Measurements from ENCODE around the gene DACH1.

Gene DACH1

DNA sequence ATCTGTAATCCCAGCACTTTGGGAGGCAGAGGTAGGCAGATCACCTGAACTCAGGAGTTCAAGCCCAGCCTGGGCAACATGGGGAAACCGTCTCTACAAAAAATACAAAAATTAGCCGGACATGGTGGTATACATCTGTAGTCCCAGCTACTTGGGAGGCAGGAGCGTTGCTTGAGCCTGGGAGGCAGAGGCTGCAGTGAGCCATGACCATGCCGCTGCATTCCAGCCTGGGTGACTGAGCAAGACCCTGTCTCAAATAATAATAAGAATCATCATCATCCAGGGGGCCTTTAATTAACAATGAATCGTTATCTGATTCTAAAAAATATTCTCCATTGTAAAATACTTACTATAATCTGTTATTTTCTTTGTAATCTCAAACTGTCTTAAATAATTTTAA lies 283.4 kb downstream of the DACH1 start:
- no peak for DNase-seq (ENCODE audit: low spot score)

DNA sequence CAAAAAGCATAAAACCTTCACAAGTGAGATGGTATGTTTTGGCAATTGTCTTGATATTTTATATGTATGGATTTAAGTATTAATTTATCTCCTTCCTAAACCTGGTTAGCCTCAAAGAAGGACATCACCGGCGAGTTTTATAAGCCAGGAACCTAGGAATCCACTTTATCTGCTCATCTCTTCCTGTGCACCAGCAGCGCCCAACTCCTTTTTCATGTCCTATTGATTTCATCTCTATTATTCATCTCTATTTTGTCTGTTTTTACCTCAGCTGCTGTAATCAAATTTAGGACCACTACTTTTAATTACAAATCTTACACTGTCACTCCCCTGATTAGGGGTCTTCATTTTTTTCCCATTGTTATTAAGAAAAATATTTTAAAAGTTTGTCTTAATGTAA lies 286.4 kb downstream of the DACH1 start:
- DNase-seq (ENCODE audit: low spot score), result no peak

DNA sequence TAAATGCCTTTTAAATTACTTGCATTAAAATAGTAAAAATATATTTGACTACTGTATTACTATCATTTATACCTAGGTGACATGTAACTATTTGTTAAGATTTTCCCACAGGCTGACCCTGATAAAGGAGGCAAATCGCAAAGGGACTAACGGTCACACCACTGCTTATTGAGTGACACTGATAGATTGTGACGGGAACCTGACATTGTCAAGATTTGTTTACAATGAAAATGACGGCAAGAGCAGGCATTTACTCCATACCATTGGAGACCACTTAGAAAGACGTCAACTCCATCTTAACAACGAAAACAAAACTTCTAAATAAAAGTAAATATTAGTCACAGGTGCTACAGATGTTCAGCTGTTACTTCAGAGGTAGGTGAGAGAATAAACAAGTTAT lies 289.0 kb downstream of the DACH1 start:
- DNase-seq (ENCODE audit: low spot score), result no peak

DNA sequence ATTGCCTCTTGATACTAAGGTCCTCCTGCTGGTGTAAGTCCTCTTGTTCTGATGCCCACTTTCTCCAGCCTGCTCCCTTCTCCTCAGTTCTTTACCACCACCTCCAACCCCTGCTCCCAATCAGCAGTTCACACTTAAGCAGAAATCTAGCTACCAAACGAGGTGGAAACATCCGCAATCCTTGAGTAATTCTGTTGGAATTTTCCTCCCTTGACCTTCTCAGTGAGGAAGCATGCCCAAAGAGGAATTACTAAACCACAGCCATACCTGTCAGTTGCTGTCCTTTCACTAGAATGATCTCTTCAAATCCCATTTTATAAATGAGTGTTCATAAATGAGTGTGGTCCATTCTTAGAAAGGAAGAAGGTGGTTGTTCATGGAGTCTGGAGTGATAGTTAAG lies 289.9 kb downstream of the DACH1 start:
- no peak for DNase-seq (ENCODE audit: low spot score)

DNA sequence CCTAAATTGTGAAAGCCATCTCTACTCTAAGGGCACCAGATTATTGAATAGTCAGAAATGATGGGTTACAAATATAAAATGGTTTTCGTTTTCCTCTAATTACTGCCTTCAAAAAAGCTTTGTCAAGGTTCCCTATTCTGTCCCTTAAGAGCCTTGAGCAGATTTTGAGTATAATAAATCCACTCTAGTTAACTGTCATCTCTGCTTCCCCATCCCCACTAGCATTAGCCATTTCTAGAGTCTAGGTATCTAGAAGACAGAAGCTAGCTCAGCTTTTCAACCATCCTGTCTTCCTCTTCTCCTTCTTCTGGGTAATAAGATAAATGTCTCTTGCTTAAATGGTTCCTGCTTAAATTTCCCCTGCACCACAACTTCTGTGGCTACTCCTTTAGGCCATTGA lies 290.4 kb downstream of the DACH1 start:
- DNase-seq (ENCODE audit: low spot score), result no peak

DNA sequence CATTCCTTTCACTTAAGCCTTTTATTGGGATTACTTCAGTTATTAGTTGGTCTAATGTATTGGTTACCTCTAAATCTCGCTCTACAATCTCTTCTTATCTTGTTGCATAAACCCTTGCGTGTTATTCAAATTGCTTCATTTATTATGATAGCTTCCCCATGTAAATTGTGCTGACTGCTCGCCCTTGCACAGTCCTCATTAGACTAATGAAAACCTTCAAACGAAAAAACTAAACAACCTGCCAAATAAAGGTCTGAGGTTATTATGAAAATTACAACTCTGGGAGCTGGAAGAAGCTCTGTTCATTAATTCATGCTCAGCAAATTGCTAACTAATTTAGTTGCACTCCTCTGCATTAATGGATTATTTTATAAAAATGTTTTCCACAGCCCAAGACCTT lies 320.1 kb downstream of the DACH1 start:
- DNase-seq (ENCODE audit: low spot score), result no peak

DNA sequence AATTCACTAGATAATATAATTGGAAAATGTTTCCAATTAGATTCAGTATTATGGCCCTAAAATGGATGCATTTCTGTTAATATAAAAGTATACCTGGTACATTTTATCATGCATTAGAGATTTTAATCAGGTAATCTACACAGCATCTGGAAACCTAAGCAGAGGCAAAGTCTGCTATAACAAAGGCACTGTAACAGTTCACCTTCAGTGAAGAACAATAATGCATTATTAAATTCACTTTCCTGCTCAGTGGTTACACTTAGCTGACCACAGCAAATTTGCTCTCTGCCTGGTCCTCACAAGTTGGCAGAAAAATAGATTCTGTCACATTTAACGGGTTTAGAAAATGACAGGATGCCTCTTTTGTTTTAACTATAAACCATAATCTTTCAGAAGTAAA lies 326.9 kb downstream of the DACH1 start:
- no peak for DNase-seq (ENCODE audit: low spot score)

DNA sequence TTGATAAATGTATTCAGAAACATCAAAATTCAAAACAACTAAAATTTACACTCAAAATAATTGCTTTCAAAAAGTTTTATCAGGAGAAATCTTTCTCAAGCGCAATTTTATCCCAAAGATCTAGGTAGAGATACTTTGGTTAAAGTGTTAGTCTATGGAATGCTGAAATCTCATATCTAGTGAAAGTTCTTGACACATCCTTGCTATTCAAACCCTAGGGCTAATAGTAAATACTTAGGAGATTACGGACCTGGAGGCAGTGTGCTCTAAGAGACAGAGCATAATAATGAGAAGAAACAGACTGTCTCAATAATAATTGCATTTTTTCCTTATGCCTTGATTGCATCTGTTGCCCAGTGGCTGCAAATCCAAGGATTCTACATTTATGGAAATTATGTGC lies 330.8 kb downstream of the DACH1 start:
- no peak for DNase-seq (ENCODE audit: low spot score)

DNA sequence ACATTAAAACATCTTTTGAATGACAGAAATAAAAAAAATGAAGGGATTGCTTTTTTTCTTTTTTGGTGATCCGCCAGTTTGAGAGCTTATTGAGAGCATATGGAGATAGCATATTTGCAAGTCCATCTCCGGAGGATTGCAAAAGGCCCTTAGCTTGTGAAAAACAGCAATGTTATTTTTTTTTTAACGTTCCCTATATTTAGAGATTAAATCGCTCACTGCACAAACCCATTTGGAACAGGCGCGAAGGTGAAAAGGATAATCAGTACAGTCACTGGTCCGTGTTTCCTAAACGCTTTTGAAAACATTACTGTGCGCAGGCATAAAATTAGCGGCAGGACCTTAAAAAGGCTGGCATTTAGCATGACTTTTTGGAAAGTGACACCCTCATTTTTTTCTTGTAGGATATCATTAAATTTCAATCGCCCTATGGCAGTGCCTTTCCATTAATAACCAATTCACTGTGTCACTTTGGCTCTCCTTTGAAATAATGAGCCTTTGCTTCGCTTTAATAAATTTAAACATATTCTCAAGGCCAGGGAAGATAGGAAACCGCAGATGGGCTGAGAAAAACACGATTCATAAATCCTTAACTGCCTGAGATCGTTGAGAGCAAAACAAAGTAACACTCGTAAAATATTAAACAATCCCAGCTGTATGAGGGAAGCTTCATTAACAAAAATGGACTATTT lies 342.2 kb downstream of the DACH1 start:
- no peak for DNase-seq (ENCODE audit: low spot score)

DNA sequence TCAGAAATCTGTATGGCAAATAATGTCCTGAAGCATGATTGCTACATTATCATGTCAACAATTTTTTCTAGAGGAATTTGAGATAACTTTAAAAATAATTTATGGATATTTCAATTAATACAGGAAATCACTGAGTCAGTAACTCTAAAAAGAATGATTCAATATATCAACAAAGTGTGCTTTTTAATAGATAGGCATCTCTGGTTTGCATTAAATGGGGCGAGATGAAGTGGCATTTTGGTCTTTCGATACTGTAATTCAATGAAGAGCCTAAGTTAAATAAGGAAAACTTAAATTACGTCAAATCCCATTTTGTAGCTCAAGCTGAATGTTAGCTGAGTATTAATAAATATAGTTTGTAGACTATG lies 342.8 kb downstream of the DACH1 start:
- DNase-seq (ENCODE audit: low spot score), result no peak

DNA sequence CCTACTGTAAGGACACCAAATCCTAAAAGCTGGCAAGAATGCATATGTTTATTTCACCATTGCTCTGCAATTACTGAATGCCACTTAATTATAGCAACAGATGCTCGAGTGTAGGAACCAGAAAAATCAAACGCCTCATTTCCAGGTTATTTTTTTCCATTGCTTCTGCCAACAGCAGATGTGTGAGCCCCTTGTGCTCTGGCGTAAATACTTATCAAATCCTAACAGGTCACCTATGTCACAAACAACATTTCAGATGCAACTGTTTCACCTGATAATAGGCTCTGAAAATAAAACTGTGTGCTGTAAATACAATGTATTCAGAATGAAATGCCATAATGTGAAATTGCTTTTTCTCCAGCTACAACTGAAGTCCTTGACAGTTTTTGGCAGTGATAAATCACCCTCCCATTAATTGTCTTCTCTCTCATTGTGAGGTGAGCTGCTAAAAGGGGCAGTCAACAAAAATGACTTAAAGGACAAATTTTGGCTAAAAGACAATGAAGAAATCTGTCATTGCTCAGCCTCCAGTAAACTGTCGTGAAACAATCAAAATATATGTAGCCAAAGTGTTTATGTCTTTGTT lies 344.0 kb downstream of the DACH1 start:
- DNase-seq (ENCODE audit: low spot score), result no peak

DNA sequence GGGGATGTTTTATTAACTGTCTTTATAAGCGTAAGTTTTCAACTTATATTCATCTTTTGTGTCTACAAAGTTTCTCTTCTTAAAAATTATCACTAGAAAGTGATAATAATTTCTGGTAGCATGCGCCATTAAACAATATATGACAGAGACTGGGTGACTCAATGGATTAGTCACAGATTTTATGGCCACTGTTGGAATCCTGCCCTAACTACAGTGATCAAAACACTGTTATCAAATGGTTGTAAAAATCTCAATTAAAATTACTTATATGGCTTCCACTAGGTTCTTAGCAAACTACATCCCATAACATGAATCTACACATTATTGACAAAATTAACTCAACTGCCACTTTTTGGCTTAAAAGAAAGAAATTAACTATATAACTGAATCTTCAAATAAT lies 350.0 kb downstream of the DACH1 start:
- DNase-seq (ENCODE audit: low spot score), result no peak

DNA sequence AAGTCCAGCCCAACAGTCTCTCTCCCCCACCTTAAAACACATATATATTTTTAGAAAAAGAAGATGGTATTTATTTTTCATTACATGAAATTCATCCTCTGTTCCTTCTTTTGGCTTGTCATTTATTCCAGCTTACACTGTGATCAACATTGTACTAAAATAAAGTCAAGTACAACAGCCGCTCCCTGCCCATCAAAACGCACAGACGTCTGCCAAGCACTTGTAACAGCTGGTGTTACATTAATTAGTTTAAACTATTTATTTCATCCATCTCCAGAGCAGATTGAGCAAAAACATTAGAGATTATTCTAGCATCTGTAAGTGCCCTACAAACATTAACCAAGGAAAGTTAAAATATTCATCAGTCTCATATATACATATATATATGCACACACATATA lies 350.5 kb downstream of the DACH1 start:
- no peak for DNase-seq (ENCODE audit: low spot score)

DNA sequence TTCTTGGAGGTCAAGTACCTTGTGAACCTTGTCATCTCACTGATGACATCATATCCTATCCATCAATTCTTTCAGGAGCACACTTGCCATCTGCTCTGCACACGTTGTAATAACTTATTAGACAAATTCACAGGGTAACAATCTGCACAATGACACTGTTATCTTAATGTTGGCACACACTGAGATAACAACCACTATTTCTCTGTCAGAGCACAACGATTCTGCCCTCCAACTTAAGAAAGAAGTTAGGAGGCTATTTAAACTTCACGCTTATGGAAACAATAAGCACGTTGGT lies 351.3 kb downstream of the DACH1 start:
- no peak for DNase-seq (ENCODE audit: low spot score)

DNA sequence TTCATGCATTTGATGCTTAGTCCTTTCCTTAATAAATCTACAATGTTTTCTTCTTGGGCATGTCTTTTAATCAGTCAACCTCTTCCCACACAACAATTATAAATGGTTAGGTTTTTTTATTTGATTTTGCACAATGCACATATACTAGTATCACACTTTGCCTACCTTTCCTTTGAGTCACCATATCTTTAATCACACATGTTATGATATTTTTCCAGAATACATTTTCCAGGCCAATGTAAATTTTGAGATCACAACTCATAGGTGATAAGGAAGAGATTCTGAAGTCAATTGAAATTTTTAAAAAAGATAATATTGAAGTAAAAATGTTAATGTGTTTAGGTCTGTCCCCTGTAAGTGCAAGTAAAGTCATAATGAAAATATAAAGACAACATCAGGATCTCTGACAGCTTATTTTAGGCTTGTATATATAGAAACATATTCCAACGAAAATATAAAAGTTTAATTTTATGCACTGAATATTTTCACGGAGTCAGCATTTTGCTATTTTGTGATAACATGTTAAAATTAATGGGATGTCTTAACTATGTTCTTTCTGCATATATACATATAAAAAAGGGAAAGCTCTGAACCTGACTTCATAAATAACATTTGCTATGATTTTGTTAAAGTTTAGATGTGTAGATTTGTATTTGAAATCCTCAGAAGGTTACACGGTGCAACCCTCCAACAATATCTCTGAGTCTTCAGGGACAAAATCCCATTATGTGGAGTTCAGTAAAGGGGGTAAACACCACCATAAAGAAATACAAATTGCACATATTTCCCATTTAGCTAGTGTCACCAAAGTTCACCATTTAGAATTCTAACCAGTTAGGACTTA lies 351.9 kb downstream of the DACH1 start:
- no peak for DNase-seq (ENCODE audit: low spot score)

DNA sequence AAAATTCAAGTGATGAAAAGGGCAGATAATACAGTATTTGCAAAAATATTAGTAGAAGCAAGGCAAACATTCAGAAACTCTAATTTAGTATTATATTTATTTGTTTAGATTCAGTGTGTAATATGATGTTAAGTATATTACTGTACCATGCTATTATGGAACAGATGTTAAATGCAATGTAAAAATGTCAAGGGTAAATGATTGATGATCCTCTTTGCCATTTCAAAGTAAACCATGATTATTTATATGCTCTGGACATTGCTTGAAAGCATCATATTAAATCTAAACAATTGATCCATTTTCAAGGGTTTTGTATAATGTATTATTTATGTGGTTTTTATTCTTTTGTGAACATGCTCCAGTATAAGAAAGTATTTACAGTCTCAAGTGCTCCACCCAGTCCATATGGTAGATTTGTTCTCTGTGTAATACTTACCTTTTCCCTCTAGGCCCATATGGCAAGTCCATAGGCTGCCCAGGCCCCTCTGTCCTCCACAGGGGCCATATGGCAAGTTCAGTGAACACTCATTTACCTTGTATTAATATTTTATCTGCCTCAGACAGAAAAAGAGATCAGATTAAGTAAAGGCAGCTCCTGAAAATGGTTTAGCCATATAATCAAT lies 353.5 kb downstream of the DACH1 start:
- DNase-seq (ENCODE audit: low spot score), result no peak

DNA sequence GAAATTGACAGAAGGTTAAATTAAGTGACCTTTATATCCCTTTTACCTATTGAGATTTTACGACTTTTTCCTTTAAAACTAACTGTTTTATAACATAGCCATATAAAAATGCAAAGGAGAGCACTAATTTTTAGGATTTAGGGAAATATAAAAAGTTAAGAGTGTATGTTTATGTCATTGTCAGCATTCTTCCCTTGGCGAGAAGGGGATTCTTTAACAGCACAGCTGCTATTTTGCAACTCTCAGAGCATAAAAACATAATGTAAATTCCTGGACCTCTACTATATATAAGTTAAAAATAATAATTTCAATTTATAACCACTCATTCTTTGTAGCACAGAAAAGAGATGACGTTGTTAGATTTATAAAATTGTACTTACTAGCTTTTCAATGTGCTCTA lies 363.2 kb downstream of the DACH1 start:
- DNase-seq (ENCODE audit: low spot score), result no peak

DNA sequence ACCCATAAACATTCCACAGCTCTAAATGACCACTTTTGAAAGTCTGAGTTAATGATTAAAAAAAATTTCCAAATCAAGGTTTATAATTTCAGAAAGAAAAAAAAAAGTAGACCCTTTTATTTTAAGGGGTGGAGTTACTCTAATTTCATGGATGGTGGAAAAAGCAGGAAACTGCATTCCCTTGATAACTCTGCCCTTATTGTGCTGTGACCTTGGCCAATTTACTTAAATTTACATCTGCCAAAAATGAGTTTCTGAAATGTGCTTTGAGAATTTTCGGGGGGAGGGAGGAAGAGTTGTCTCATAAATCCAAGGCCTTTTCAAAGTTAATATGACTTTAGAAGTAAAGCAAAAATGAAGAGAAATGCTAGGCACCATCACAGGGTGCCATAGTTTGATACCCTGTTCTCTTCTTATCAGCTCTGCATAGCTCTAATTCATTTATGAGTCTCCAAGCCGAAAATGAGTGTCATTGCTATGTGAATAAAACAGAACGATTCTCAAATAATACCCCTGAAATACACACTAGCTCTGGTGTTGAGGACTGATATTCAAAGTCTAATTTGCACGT lies 367.0 kb downstream of the DACH1 start:
- no peak for DNase-seq (ENCODE audit: low spot score)

DNA sequence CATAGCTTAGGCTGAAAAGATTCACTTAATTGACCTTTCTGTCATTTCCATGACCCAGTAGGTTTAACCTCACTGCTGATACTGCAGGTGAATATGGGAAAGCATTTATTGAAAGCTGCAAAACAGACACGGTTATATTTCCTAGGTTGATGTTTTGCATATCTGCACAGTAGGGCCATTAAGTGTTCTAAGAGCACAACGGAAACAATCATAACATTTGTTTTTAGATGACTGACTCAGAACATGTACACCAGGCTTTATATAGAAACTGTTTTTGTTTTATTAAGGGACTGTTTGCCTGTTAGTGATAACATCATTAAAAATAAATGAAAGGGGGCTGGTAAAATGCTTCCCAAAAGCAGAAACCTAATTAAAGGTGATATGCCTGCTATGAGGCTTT lies 367.8 kb downstream of the DACH1 start:
- no peak for DNase-seq (ENCODE audit: low spot score)

DNA sequence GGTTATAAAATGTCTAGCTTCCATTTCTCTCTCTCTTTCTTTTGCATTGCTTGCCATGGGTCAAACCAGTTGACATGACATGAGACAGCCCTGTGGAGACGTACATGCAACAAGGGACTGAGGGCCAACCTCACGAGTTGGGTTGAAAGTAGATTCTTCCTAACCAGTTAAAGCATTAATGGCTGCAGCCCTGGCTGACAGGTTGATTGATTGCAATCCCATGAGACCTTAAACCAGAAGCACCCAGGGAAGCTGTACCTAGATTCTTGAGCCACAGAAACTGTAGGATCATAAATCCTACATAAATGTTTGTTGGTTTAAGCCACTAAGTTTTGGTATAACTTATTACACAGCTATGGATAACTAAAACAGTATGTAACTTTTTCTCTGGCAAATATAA lies 373.8 kb downstream of the DACH1 start:
- DNase-seq (ENCODE audit: low spot score), result no peak

DNA sequence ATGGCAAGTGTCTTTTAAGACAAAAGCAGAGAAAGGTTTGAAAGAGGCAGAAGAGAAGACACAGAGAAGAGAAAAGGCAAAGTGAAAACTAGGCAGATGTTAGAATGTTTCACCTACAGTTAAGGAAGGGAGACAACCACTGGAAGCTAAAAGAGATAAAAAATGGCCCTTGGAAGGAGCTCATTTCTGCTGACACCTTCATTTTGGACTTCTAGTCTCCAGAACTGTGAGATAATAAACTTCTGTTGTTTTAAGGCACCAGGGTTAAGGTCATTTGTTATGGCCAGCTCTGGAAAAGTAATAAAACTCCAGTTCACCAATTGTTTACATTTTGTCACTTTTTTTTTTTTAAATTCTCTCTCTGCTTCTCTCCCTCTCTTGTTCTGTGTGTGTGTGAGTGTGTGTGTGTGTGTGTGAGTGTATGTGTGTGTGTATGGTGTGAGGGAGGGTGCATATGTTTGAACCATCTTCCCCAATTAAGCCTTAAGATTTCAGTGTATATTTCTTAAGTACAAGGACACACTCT lies 374.6 kb downstream of the DACH1 start:
- no peak for DNase-seq (ENCODE audit: low spot score)

DNA sequence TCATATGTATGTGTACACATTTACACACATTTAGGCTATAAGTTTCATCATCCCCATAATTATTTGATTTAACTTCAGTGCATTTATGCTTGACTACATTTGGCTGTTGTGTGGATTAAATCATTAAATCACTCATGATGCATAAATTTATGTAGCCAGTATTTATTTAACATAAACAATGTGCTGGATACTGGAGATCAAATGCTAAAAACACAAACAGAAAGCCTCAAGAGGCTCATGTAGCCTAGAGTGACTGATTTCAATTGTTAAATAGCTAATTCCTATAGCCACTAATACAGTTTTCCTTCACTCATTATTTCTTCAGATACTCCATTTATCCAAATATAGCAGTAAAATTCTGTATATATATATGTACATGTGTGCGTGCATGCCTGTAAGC lies 376.0 kb downstream of the DACH1 start:
- DNase-seq (ENCODE audit: low spot score), result no peak

DNA sequence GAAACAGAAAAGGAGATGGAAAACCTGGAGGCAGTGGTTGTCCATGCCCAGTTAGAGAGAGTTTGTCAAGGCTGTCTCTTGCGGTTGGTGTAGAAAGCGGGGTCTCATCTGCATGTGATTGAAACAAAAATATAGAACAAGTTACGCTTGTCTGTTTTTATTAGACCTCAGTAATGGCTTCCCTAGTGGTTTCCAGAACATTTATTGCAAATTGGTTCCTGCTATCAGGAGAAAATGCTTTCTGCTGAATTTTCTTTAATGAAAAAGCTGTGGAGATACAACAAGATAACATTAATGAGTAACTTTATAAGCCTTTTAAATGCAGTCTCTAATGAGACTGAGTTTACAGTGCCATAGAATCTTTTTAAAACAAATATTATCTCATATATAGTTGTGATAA lies 378.0 kb downstream of the DACH1 start:
- no peak for DNase-seq (ENCODE audit: low spot score)

Measured in germinal center (tissue), 1 donor.